RCC 7860 (cell line): Measurements from ENCODE around the gene HOXC4.
A peak's percentile ranks its signal among the peaks of the same experiment; 100 is the strongest.

Source experiments
- DNase-seq: peaks from one replicate; pipeline ENCODE4 v3.0.0-alpha.2; 2015; ENCODE audit warnings: low spot score
- FAIRE-seq: peaks from 2 replicates; lab custom pipeline; 2012; peaks lifted over from hg19 to GRCh38; lab: Jason Lieb, UNC

The HOXC4 gene

GRCh38 chr12:54053751-54054741 is at the start of gene HOXC4:
TSS of gene HOXC4 (plus strand) at chr12:54053835. CDS start at chr12:54053923, 88 bp downstream.
- FAIRE-seq (no peak), DNase-seq (no peak)

GRCh38 chr12:54004063-54004840 is 49.4 kb upstream of the HOXC4 start:
- FAIRE-seq (no peak), DNase-seq (no peak)

GRCh38 chr12:54004841-54005530 is 48.6 kb upstream of the HOXC4 start:
- DNase-seq (no peak), FAIRE-seq (no peak)

- no peak for DNase-seq
- FAIRE-seq: no peak
Observed at GRCh38 chr12:54005531-54005852, 48.1 kb upstream of the HOXC4 start.

GRCh38 chr12:54005853-54006558 is 47.6 kb upstream of the HOXC4 start:
- no peak for FAIRE-seq
- peak; percentile 41 for DNase-seq

GRCh38 chr12:54006559-54007220 is 46.9 kb upstream of the HOXC4 start:
- no peak for FAIRE-seq
- no peak for DNase-seq

GRCh38 chr12:54007538-54008259 is 45.9 kb upstream of the HOXC4 start:
- DNase-seq (no peak), FAIRE-seq (no peak)

GRCh38 chr12:54008260-54008552 is 45.4 kb upstream of the HOXC4 start:
- DNase-seq (no peak), FAIRE-seq (no peak)

GRCh38 chr12:54009171-54010052 is 44.2 kb upstream of the HOXC4 start:
- no peak for FAIRE-seq
- no peak for DNase-seq

GRCh38 chr12:54010053-54010971 is 43.3 kb upstream of the HOXC4 start:
- DNase-seq: no peak
- no peak for FAIRE-seq

- no peak for DNase-seq
- FAIRE-seq: no peak
Observed at GRCh38 chr12:54010972-54011664, 42.5 kb upstream of the HOXC4 start.

- FAIRE-seq (no peak), DNase-seq (no peak)
Observed at GRCh38 chr12:54011665-54012532, 41.7 kb upstream of the HOXC4 start.

GRCh38 chr12:54012631-54013409 is 40.8 kb upstream of the HOXC4 start:
- FAIRE-seq (no peak), DNase-seq (no peak)

- FAIRE-seq (no peak), DNase-seq (no peak)
Observed at GRCh38 chr12:54014377-54015017, 39.1 kb upstream of the HOXC4 start.
